ENCODE results near the gene MTUS2. TPM values are rescaled to one million over a fixed set of nuclear protein-coding genes. Genes with fewer than 3 reads are reported as not detected.

The MTUS2 gene
- total RNA-seq, 1 experiment from 2014 or later, result not detected

DNA sequence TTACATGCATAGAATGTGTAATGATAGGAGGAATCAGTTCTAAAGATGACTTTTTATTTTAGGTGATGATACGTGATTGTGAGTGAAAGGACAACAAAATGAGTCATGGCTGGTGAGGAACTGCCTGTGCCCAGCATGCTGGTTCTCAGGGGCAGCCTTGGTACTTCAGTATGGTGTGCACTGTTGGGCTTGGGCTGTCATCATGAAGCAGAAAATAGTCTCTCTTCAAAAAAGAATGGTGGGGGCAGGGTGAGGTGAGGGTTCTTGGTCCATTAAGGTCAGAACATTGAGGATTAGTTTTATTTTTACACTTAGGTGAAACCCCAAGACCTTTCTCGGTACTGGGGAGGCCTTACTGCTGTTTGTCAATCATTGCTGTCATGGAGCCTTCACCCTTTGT lies 309.5 kb downstream of the MTUS2 start:
- H3K4me3 ChIP-seq (ENCODE audit: low read length), result no peak overlapping the region
- intact Hi-C loops (cut with micrococcal nuclease), result no loop called here
- H3K79me2 ChIP-seq (ENCODE audit: low read length), result no peaks in the 10 kb centered on the region
- H3K9ac ChIP-seq (ENCODE audit: low read length), result no peak overlapping the region
- no peak for ATAC-seq
- TF ChIP-seq EZH2phosphoT487 (IDR thresholded peaks at IDR 0.05; ENCODE audit: borderline replicate concordance, low read length), result no peak
- TF ChIP-seq, protein P1, sequence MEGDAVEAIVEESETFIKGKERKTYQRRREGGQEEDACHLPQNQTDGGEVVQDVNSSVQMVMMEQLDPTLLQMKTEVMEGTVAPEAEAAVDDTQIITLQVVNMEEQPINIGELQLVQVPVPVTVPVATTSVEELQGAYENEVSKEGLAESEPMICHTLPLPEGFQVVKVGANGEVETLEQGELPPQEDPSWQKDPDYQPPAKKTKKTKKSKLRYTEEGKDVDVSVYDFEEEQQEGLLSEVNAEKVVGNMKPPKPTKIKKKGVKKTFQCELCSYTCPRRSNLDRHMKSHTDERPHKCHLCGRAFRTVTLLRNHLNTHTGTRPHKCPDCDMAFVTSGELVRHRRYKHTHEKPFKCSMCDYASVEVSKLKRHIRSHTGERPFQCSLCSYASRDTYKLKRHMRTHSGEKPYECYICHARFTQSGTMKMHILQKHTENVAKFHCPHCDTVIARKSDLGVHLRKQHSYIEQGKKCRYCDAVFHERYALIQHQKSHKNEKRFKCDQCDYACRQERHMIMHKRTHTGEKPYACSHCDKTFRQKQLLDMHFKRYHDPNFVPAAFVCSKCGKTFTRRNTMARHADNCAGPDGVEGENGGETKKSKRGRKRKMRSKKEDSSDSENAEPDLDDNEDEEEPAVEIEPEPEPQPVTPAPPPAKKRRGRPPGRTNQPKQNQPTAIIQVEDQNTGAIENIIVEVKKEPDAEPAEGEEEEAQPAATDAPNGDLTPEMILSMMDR (conservative IDR thresholded peaks at IDR 0.05; ENCODE audit: low read depth, low read length), result no peak
- no peak for TF ChIP-seq EZH2 (IDR thresholded peaks at IDR 0.05; ENCODE audit: low read length, unreplicated experiment)
- no peak overlapping the region for H2AFZ ChIP-seq (ENCODE audit: low read length)
- ChIA-PET POLR2A (ENCODE audit: unreplicated experiment) (no interaction called here), CTCF (no interaction called here)
- peaks cover 18% of the 10 kb centered on the region for H3K27me3 ChIP-seq (ENCODE audit: low read length)
- H3F3A ChIP-seq (ENCODE audit: low read length, unreplicated experiment), result no peaks in the 10 kb centered on the region
- no peaks in the 10 kb centered on the region for H3K4me1 ChIP-seq (ENCODE audit: insufficient read depth, low read length)
- H3K9me3 ChIP-seq (ENCODE audit: low read length), result 0 out of 2 replicates have a peak, but pooled peaks cover 5% of the 10 kb centered on the region
- no peak overlapping the region for H3K27ac ChIP-seq (ENCODE audit: low read length)
- H3K36me3 ChIP-seq (ENCODE audit: low read depth, low read length), result no peaks in the 10 kb centered on the region
- H3K9me2 ChIP-seq (replicated peaks; ENCODE audit: low read length), result no peaks in the 10 kb centered on the region
- no peak overlapping the region for H3K4me2 ChIP-seq (ENCODE audit: low read length)
- no peaks in the 10 kb centered on the region for H4K20me1 ChIP-seq (ENCODE audit: low read length)
- DNase-seq, result no peak
- no TSS peak for BruUV-seq (replicated peaks)

GRCh38 chr13:29131159-29131558 lies 311.0 kb downstream of the MTUS2 start:
- H3K9ac ChIP-seq (ENCODE audit: low read length), result no peak overlapping the region
- no peaks in the 10 kb centered on the region for H4K20me1 ChIP-seq (ENCODE audit: low read length)
- H3F3A ChIP-seq (ENCODE audit: low read length, unreplicated experiment), result no peaks in the 10 kb centered on the region
- ATAC-seq, result no peak
- intact Hi-C loops (cut with micrococcal nuclease), result no loop called here
- H3K27ac ChIP-seq (ENCODE audit: low read length), result no peak overlapping the region
- H3K9me3 ChIP-seq (ENCODE audit: low read length), result 0 out of 2 replicates have a peak, but pooled peaks cover 5% of the 10 kb centered on the region
- no TSS peak for BruUV-seq (replicated peaks)
- no peak overlapping the region for H3K4me3 ChIP-seq (ENCODE audit: low read length)
- H2AFZ ChIP-seq (ENCODE audit: low read length), result no peak overlapping the region
- CTCF ChIA-PET, result no interaction called here
- no peaks in the 10 kb centered on the region for H3K9me2 ChIP-seq (replicated peaks; ENCODE audit: low read length)
- no peaks in the 10 kb centered on the region for H3K36me3 ChIP-seq (ENCODE audit: low read depth, low read length)
- no peak overlapping the region for H3K4me2 ChIP-seq (ENCODE audit: low read length)
- peaks cover 18% of the 10 kb centered on the region for H3K27me3 ChIP-seq (ENCODE audit: low read length)
- no peaks in the 10 kb centered on the region for H3K79me2 ChIP-seq (ENCODE audit: low read length)
- no peak for DNase-seq
- no peaks in the 10 kb centered on the region for H3K4me1 ChIP-seq (ENCODE audit: insufficient read depth, low read length)
- POLR2A ChIA-PET (ENCODE audit: unreplicated experiment), result no interaction called here
- TF ChIP-seq EZH2phosphoT487 (IDR thresholded peaks at IDR 0.05; ENCODE audit: borderline replicate concordance, low read length), result no peak
- TF ChIP-seq, protein P1 (conservative IDR thresholded peaks at IDR 0.05; ENCODE audit: low read depth, low read length), result no peak
- TF ChIP-seq EZH2 (IDR thresholded peaks at IDR 0.05; ENCODE audit: low read length, unreplicated experiment), result no peak

- H3K9ac ChIP-seq (ENCODE audit: low read length), result no peak overlapping the region
- POLR2A ChIA-PET (ENCODE audit: unreplicated experiment), result no interaction called here
- no peaks in the 10 kb centered on the region for H3K9me2 ChIP-seq (replicated peaks; ENCODE audit: low read length)
- H3K27ac ChIP-seq (ENCODE audit: low read length), result no peak overlapping the region
- H3K9me3 ChIP-seq (ENCODE audit: low read length), result 0 out of 2 replicates have a peak, but pooled peaks cover 5% of the 10 kb centered on the region
- BruUV-seq (replicated peaks), result no TSS peak
- intact Hi-C loops (cut with micrococcal nuclease), result no loop called here
- TF ChIP-seq, protein P1 (conservative IDR thresholded peaks at IDR 0.05; ENCODE audit: low read depth, low read length), result no peak
- TF ChIP-seq EZH2 (IDR thresholded peaks at IDR 0.05; ENCODE audit: low read length, unreplicated experiment) (no peak), EZH2phosphoT487 (IDR thresholded peaks at IDR 0.05; ENCODE audit: borderline replicate concordance, low read length) (no peak)
- CTCF ChIA-PET, result no interaction called here
- H3K4me2 ChIP-seq (ENCODE audit: low read length), result no peak overlapping the region
- no peaks in the 10 kb centered on the region for H3K79me2 ChIP-seq (ENCODE audit: low read length)
- no peaks in the 10 kb centered on the region for H3K36me3 ChIP-seq (ENCODE audit: low read depth, low read length)
- H4K20me1 ChIP-seq (ENCODE audit: low read length), result no peaks in the 10 kb centered on the region
- DNase-seq (no peak), ATAC-seq (no peak)
- H3K4me3 ChIP-seq (ENCODE audit: low read length), result no peak overlapping the region
- peaks cover 18% of the 10 kb centered on the region for H3K27me3 ChIP-seq (ENCODE audit: low read length)
- H3F3A ChIP-seq (ENCODE audit: low read length, unreplicated experiment), result no peaks in the 10 kb centered on the region
- no peaks in the 10 kb centered on the region for H3K4me1 ChIP-seq (ENCODE audit: insufficient read depth, low read length)
- H2AFZ ChIP-seq (ENCODE audit: low read length), result no peak overlapping the region
These were observed 311.9 kb downstream of the MTUS2 start for GRCh38 chr13:29131881-29132668.
